ENCODE data around the gene ATP2B1. TPM values are rescaled to one million over a fixed set of nuclear protein-coding genes. Genes with fewer than 3 reads are reported as not detected.
"Not testable (repeated sequence)": the region's sequence is repeated elsewhere in the genome, so short reads cannot be mapped to it uniquely, and the experiment has no call there.

Gene ATP2B1
- total RNA-seq, 2 donors from 2014 or later: 45.5 to 57.3 TPM

GRCh38 chr12:89709157-89709994, 738 bp upstream of the ATP2B1 start:
- peak overlapping the region; percentile 97 for H3K4me3 Mint-ChIP-seq
- H3K4me1 Mint-ChIP-seq (ENCODE audit: low read depth in 2 of 2): peaks cover 14 to 39% of the 10 kb centered on the region in 2 donors
- no peaks in the 10 kb centered on the region for H3K36me3 Mint-ChIP-seq
- no peaks in the 10 kb centered on the region for H3K27me3 Mint-ChIP-seq
- H3K27ac Mint-ChIP-seq: peak overlapping the region; percentile 91 to 92
- H3K9me3 Mint-ChIP-seq: no peaks in the 10 kb centered on the region
- peak; percentile 100 for DNase-seq (ENCODE audit: low spot score)
- peak; percentile 91 to 92 for ATAC-seq

- Mint-ChIP-seq H3K9me3 (no peaks in the 10 kb centered on the region), H3K4me1 (ENCODE audit: low read depth in 2 of 2) (peaks cover 14 to 44% of the 10 kb centered on the region in 2 donors), H3K4me3 (peak overlapping the region; percentile 96), H3K27me3 (no peaks in the 10 kb centered on the region), H3K36me3 (no peaks in the 10 kb centered on the region), H3K27ac (peak overlapping the region; percentile 83 to 94)
- DNase-seq (ENCODE audit: low spot score) (peak; percentile 68), ATAC-seq (no peak)
Observed at GRCh38 chr12:89707703-89708564, 704 bp downstream of the ATP2B1 start.

GRCh38 chr12:89706986-89707702, 1.5 kb downstream of the ATP2B1 start:
- Mint-ChIP-seq H3K4me1 (ENCODE audit: low read depth in 2 of 2) (peaks cover 14 to 48% of the 10 kb centered on the region in 2 donors), H3K9me3 (no peaks in the 10 kb centered on the region), H3K27ac (peak overlapping the region; percentile 83 to 94), H3K27me3 (no peaks in the 10 kb centered on the region), H3K4me3 (peak overlapping the region; percentile 96), H3K36me3 (no peaks in the 10 kb centered on the region)
- DNase-seq (ENCODE audit: low spot score) (no peak), ATAC-seq (no peak)

GRCh38 chr12:89706551-89706950, 2.1 kb downstream of the ATP2B1 start:
- H3K9me3 Mint-ChIP-seq: no peaks in the 10 kb centered on the region
- no peaks in the 10 kb centered on the region for H3K27me3 Mint-ChIP-seq
- peaks cover 14 to 50% of the 10 kb centered on the region in 2 donors for H3K4me1 Mint-ChIP-seq (ENCODE audit: low read depth in 2 of 2)
- ATAC-seq: no peak
- DNase-seq (ENCODE audit: low spot score): no peak
- peak overlapping the region; percentile 96 for H3K4me3 Mint-ChIP-seq
- no peaks in the 10 kb centered on the region for H3K36me3 Mint-ChIP-seq
- peak overlapping the region; percentile 83 to 94 for H3K27ac Mint-ChIP-seq

- Mint-ChIP-seq H3K9me3 (no peaks in the 10 kb centered on the region), H3K4me1 (ENCODE audit: low read depth in 2 of 2) (peaks cover 16 to 53% of the 10 kb centered on the region in 2 donors), H3K27me3 (no peaks in the 10 kb centered on the region), H3K4me3 (no peak overlapping the region), H3K36me3 (no peaks in the 10 kb centered on the region), H3K27ac (no peak overlapping the region)
- DNase-seq (ENCODE audit: low spot score) (no peak), ATAC-seq (no peak)
Observed at GRCh38 chr12:89704457-89704856, 4.2 kb downstream of the ATP2B1 start.

- Mint-ChIP-seq H3K27ac (no peak overlapping the region), H3K27me3 (no peaks in the 10 kb centered on the region), H3K36me3 (no peaks in the 10 kb centered on the region), H3K4me1 (ENCODE audit: low read depth in 2 of 2) (peaks cover 16 to 57% of the 10 kb centered on the region in 2 donors), H3K4me3 (no peak overlapping the region), H3K9me3 (no peaks in the 10 kb centered on the region)
- DNase-seq (ENCODE audit: low spot score) (no peak), ATAC-seq (no peak)
Observed at GRCh38 chr12:89703768-89704167, 4.9 kb downstream of the ATP2B1 start.

GRCh38 chr12:89702503-89702902, 6.1 kb downstream of the ATP2B1 start:
- H3K27ac Mint-ChIP-seq: no peak overlapping the region
- H3K4me3 Mint-ChIP-seq: no peak overlapping the region
- H3K9me3 Mint-ChIP-seq: no peaks in the 10 kb centered on the region
- H3K4me1 Mint-ChIP-seq (ENCODE audit: low read depth in 2 of 2): peaks cover 24 to 62% of the 10 kb centered on the region in 2 donors
- ATAC-seq (no peak), DNase-seq (ENCODE audit: low spot score) (no peak)
- no peaks in the 10 kb centered on the region for H3K27me3 Mint-ChIP-seq
- H3K36me3 Mint-ChIP-seq: no peaks in the 10 kb centered on the region

GRCh38 chr12:89701606-89702206, 6.9 kb downstream of the ATP2B1 start:
- Mint-ChIP-seq H3K4me1 (ENCODE audit: low read depth in 2 of 2) (peaks cover 22 to 55% of the 10 kb centered on the region in 2 donors), H3K27ac (no peak overlapping the region), H3K4me3 (no peak overlapping the region)

GRCh38 chr12:89700191-89700810, 8.3 kb downstream of the ATP2B1 start:
- Mint-ChIP-seq H3K4me1 (ENCODE audit: low read depth in 2 of 2) (peaks cover 23 to 48% of the 10 kb centered on the region in 2 donors), H3K36me3 (no peaks in the 10 kb centered on the region), H3K9me3 (no peaks in the 10 kb centered on the region), H3K27ac (no peak overlapping the region), H3K27me3 (no peaks in the 10 kb centered on the region), H3K4me3 (no peak overlapping the region)
- ATAC-seq (no peak), DNase-seq (ENCODE audit: low spot score) (no peak)

More at GRCh38 chr12:89701606-89702206, 6.9 kb downstream of the ATP2B1 start:
- no peaks in the 10 kb centered on the region for H3K36me3 Mint-ChIP-seq
- H3K9me3 Mint-ChIP-seq: no peaks in the 10 kb centered on the region
- no peak for ATAC-seq
- H3K27me3 Mint-ChIP-seq: no peaks in the 10 kb centered on the region
- DNase-seq (ENCODE audit: low spot score): no peak

GRCh38 chr12:89698607-89699006, 10.0 kb downstream of the ATP2B1 start:
- Mint-ChIP-seq H3K4me1 (ENCODE audit: low read depth in 2 of 2) (peaks cover 30 to 58% of the 10 kb centered on the region in 2 donors), H3K27ac (no peak overlapping the region), H3K36me3 (no peaks in the 10 kb centered on the region), H3K4me3 (no peak overlapping the region), H3K27me3 (no peaks in the 10 kb centered on the region), H3K9me3 (no peaks in the 10 kb centered on the region)
- ATAC-seq (no peak), DNase-seq (ENCODE audit: low spot score) (no peak)

GRCh38 chr12:89697728-89698127, 10.9 kb downstream of the ATP2B1 start:
- not testable (repeated sequence) for H3K9me3 Mint-ChIP-seq; H3K4me3 Mint-ChIP-seq; ATAC-seq; H3K27me3 Mint-ChIP-seq; H3K36me3 Mint-ChIP-seq; H3K27ac Mint-ChIP-seq; DNase-seq (ENCODE audit: low spot score)
- H3K4me1 Mint-ChIP-seq (ENCODE audit: low read depth in 2 of 2): peaks cover 32 to 60% of the 10 kb centered on the region in 2 donors

- Mint-ChIP-seq H3K9me3 (no peaks in the 10 kb centered on the region), H3K4me1 (ENCODE audit: low read depth in 2 of 2) (peaks cover 32 to 57% of the 10 kb centered on the region in 2 donors)
- no peak for ATAC-seq
Observed at GRCh38 chr12:89697296-89697695, 11.3 kb downstream of the ATP2B1 start.

GRCh38 chr12:89695830-89696229, 12.8 kb downstream of the ATP2B1 start:
- ATAC-seq (no peak), DNase-seq (ENCODE audit: low spot score) (no peak)
- no peaks in the 10 kb centered on the region for H3K9me3 Mint-ChIP-seq
- no peaks in the 10 kb centered on the region for H3K36me3 Mint-ChIP-seq
- H3K27me3 Mint-ChIP-seq: no peaks in the 10 kb centered on the region
- no peak overlapping the region for H3K27ac Mint-ChIP-seq
- no peak overlapping the region for H3K4me3 Mint-ChIP-seq
- peaks cover 34 to 56% of the 10 kb centered on the region in 2 donors for H3K4me1 Mint-ChIP-seq (ENCODE audit: low read depth in 2 of 2)

More at GRCh38 chr12:89697296-89697695, 11.3 kb downstream of the ATP2B1 start:
- no peak for DNase-seq (ENCODE audit: low spot score)
- Mint-ChIP-seq H3K27me3 (no peaks in the 10 kb centered on the region), H3K36me3 (no peaks in the 10 kb centered on the region), H3K4me3 (no peak overlapping the region), H3K27ac (peak overlapping the region in 1 of 2 donors; percentile 53)
